PFSK-1 (cell line): ENCODE measurements around the gene MAP2K5.

Experiments used
- FOXP2 ChIP-seq: optimal IDR thresholded peaks from 2 replicates; pipeline ENCODE3; 2011; ENCODE audit warnings: borderline replicate concordance, control low read depth, inconsistent platforms; ENCODE audit not compliant: insufficient read depth; ENCODE audit errors: extremely low read length, extremely low read depth
- POLR2AphosphoS5 ChIP-seq: IDR thresholded peaks from 2 replicates; pipeline ENCODE4 v1.6.1; 2012; ENCODE audit warnings: low read depth, mild to moderate bottlenecking, control low read depth, low read length, moderate library complexity
- REST ChIP-seq, 2 experiments: IDR thresholded peaks; 2 replicates each; pipeline versions ENCODE4 v1.6.1 to v1.8.0; 2011 to 2012; ENCODE audit warnings: low read depth in 2 of 2, low read length in 2 of 2, control low read depth in 1 of 2, inconsistent platforms in 1 of 2, mild to moderate bottlenecking in 1 of 2, moderate library complexity in 1 of 2; ENCODE audit not compliant: insufficient read depth in 1 of 2
- SIN3A ChIP-seq: IDR thresholded peaks from 2 replicates; pipeline ENCODE4 v1.6.1; 2012; ENCODE audit warnings: mild to moderate bottlenecking, low read length, moderate library complexity, borderline replicate concordance; ENCODE audit not compliant: insufficient read depth
- TAF1 ChIP-seq: IDR thresholded peaks from 2 replicates; pipeline ENCODE4 v1.6.1; 2012; ENCODE audit warnings: low read length, control low read depth, borderline replicate concordance; ENCODE audit not compliant: insufficient read depth

Gene MAP2K5

GRCh38 chr15:67838789-67839332 is 296.4 kb downstream of the MAP2K5 start:
- TF ChIP-seq SIN3A (no peak), FOXP2 (no peak), POLR2AphosphoS5 (no peak), TAF1 (no peak), REST (IDR thresholded peaks at IDR 0.05; ENCODE audit: insufficient read depth in 1 of 2, low read depth in 2 of 2, low read length in 2 of 2) (no peak)

- TF ChIP-seq FOXP2 (no peak), REST (IDR thresholded peaks at IDR 0.05; ENCODE audit: insufficient read depth in 1 of 2, low read depth in 2 of 2, low read length in 2 of 2) (no peak)
These were observed 297.0 kb downstream of the MAP2K5 start for GRCh38 chr15:67839499-67839928.

GRCh38 chr15:67839929-67840748 is 297.6 kb downstream of the MAP2K5 start, which contains the start of gene RNU6-1:
Gene RNU6-1 (minus strand): TSS chr15:67840045.
- peak; percentile 57 for TF ChIP-seq FOXP2
- peak; percentile 89; the same call in 1 of the 2 replicates for TF ChIP-seq TAF1
- 0 out of 2 replicates have a peak, but pooled peaks have one; percentile 33 for TF ChIP-seq SIN3A
- peak; percentile 97 for TF ChIP-seq POLR2AphosphoS5
- peak in 1 of 2 experiments; percentile 37; a peak in 1 of 4 replicates for TF ChIP-seq REST (IDR thresholded peaks at IDR 0.05; ENCODE audit: insufficient read depth in 1 of 2, low read depth in 2 of 2, low read length in 2 of 2)

GRCh38 chr15:67840749-67841512 is 298.4 kb downstream of the MAP2K5 start:
- no peak for TF ChIP-seq REST (IDR thresholded peaks at IDR 0.05; ENCODE audit: insufficient read depth in 1 of 2, low read depth in 2 of 2, low read length in 2 of 2)
- no peak; the same call in 1 of the 2 replicates for TF ChIP-seq SIN3A
- no peak for TF ChIP-seq POLR2AphosphoS5
- no peak for TF ChIP-seq FOXP2
- TF ChIP-seq TAF1: no peak
